Subcutaneous abdominal adipose tissue (tissue), 5 donors: ENCODE data around the gene FAM120C.
A peak's percentile ranks its signal among the peaks of the same experiment; 100 is the strongest.

Experiments used
- H3K27ac ChIP-seq: one replicate; pipeline ENCODE4 v1.7.0; 2013; ENCODE audit warnings: low read depth, mild to moderate bottlenecking, inconsistent platforms, low read length, moderate library complexity
- H3K27me3 ChIP-seq, 5 donors: one replicate each; pipeline ENCODE4 v1.7.0; 2013; ENCODE audit warnings: low read length in 5 of 5, inconsistent platforms in 1 of 5; ENCODE audit not compliant: control insufficient read depth in 5 of 5, insufficient read depth in 4 of 5
- H3K36me3 ChIP-seq, 5 donors: one replicate each; pipeline ENCODE4 v1.7.0; 2013; ENCODE audit warnings: low read length in 5 of 5; ENCODE audit not compliant: control insufficient read depth in 5 of 5, insufficient read depth in 5 of 5
- H3K4me1 ChIP-seq, 5 donors: one replicate each; pipeline ENCODE4 v1.7.0; 2013; ENCODE audit warnings: low read length in 5 of 5, mild to moderate bottlenecking in 3 of 5, moderate library complexity in 1 of 5; ENCODE audit not compliant: control insufficient read depth in 5 of 5, insufficient read depth in 5 of 5
- H3K4me3 ChIP-seq, 5 donors: one replicate each; pipeline ENCODE4 v1.7.0; 2013; ENCODE audit warnings: low read length in 5 of 5, low read depth in 1 of 5
- H3K9ac ChIP-seq, 5 donors: one replicate each; pipeline ENCODE4 v1.7.0; 2013; ENCODE audit warnings: low read length in 5 of 5, mild to moderate bottlenecking in 4 of 5, moderate library complexity in 3 of 5
- H3K9me3 ChIP-seq, 5 donors: one replicate each; pipeline ENCODE4 v1.7.0; 2013; ENCODE audit warnings: low read length in 5 of 5; ENCODE audit not compliant: control insufficient read depth in 5 of 5
- donor health status: healthy.
- donor health status: healthy.
- donor health status: healthy.
- donor health status: healthy.
- donor health status: healthy.

Gene FAM120C, protein sequence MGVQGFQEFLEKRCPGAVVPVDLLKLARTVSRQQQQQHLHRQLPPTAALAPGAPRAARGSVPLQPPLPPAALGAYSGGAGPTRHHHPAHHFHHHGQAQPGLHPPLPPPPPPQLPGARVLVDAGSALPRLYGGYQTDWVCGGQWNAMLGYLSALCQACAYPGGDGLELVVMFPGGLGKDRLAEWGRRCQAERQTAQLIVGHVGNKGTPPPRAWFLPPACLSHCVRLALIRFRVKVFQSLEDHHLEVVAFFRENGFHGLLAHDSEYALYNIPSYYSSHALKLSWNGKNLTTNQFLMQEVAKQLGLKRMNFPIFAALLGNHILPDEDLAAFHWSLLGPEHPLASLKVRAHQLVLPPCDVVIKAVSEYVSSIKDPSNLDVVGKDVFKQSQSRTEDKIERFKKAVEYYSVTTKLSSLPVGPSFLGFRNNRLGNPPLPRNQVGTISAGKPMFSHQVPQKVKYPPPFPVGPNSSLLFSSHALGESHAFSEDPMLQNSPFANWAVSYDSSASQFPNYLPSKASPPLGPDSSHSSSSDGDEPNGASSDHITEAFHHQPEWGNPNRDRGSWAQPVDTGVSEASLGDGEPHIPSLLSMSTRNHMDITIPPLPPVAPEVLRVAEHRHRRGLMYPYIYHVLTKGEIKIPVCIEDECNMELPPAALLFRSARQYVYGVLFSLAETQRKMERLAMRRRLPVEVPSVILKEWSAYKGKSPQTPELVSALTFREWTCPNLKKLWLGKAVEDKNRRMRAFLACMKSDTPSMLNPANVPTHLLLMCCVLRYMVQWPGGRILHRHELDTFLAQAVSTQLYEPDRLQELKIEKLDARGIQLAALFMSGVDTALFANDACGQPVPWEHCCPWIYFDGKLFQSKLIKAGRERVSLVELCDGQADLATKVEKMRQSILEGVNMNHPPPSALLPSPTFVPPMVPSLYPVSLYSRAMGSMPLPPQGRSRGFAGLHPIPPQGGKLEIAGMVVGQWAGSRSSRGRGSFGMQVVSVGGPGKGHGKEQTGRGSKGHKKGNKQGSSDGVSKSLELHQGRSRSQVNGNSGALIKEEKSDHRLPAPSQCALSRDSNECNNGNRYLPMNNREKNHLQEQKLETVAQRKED

DNA sequence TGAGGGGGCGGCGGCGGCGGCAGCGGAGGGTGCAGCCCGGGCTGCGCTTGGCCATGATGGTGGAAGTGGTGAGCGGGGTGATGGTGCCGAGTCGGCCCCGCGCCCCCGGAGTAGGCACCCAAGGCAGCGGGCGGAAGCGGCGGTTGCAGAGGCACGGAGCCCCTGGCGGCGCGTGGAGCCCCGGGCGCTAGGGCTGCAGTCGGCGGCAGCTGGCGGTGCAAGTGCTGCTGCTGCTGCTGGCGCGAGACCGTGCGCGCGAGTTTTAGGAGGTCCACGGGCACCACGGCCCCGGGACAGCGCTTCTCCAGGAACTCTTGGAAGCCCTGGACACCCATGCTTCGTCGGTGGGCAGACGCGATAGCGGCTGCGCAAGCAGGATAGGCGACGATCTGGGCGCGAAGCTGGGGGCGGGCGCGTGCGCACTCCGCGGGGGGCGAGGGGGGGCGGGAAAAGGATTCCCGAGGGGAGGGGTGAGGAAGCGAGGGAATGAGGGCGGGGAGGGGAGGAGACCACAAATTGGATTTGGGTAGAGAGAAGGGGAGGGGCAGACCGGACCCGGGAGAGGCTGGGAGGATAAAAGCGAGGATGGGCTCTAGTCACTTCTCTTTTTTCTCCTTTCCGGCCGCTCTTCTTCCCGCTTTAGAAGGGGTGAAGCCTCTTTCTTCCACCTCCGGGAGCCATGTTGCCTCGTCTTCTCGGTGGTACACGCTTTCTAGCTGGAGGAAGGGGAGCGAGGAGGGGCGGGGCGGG lies at the start of gene FAM120C:
TSS of gene FAM120C (minus strand) at position 391 of the 750 bp plus-strand sequence. CDS start at position 335, 56 bp downstream.
- peak within 1 kb of the TSS in 4 of 5 donors; percentile 64 to 78 (median 68) for H3K9ac ChIP-seq
- peak within 1 kb of the TSS; percentile 68 to 79 (median 74) for H3K4me3 ChIP-seq
- H3K27me3 ChIP-seq = peaks cover 0 to 6% (median 4%) of the 10 kb centered on the region in 5 donors
- H3K36me3 ChIP-seq = no peaks in the 10 kb centered on the region
- peak within 1 kb of the TSS; percentile 82 for H3K27ac ChIP-seq
- H3K4me1 ChIP-seq = peaks cover 0 to 31% (median 22%) of the 10 kb centered on the region in 5 donors
- no peaks in the 10 kb centered on the region for H3K9me3 ChIP-seq

- Histone ChIP-seq H3K36me3 (no peaks in the 10 kb centered on the region), H3K4me1 (no peaks in the 10 kb centered on the region), H3K27ac (no peak overlapping the region), H3K9ac (no peak overlapping the region), H3K27me3 (no peaks in the 10 kb centered on the region), H3K9me3 (no peaks in the 10 kb centered on the region), H3K4me3 (no peak overlapping the region)
These were observed 47.5 kb upstream of the FAM120C start for GRCh38 chrX:54230435-54231148.

- no peak overlapping the region for H3K9ac ChIP-seq
These were observed 40.5 kb upstream of the FAM120C start for GRCh38 chrX:54223581-54223980.

GRCh38 chrX:54213603-54214002 lies 30.5 kb upstream of the FAM120C start:
- Histone ChIP-seq H3K9ac (no peak overlapping the region), H3K4me1 (no peaks in the 10 kb centered on the region), H3K27me3 (peaks cover 0 to 6% (median 2%) of the 10 kb centered on the region in 5 donors), H3K9me3 (peaks cover 0 to 3% (median 0%) of the 10 kb centered on the region in 5 donors), H3K4me3 (no peak overlapping the region), H3K27ac (no peak overlapping the region), H3K36me3 (no peaks in the 10 kb centered on the region)

More at GRCh38 chrX:54223581-54223980, 40.5 kb upstream of the FAM120C start:
- Histone ChIP-seq H3K9me3 (no peaks in the 10 kb centered on the region), H3K27me3 (no peaks in the 10 kb centered on the region), H3K4me1 (no peaks in the 10 kb centered on the region), H3K4me3 (no peak overlapping the region), H3K36me3 (no peaks in the 10 kb centered on the region), H3K27ac (no peak overlapping the region)

- Histone ChIP-seq H3K9ac (no peak overlapping the region), H3K27ac (no peak overlapping the region), H3K4me3 (no peak overlapping the region)
These were observed 25.5 kb upstream of the FAM120C start for GRCh38 chrX:54208531-54208930.

GRCh38 chrX:54198262-54198661 lies 15.2 kb upstream of the FAM120C start:
- H3K4me1 ChIP-seq = no peaks in the 10 kb centered on the region
- peaks cover 0 to 11% (median 0%) of the 10 kb centered on the region in 5 donors for H3K27me3 ChIP-seq
- no peak overlapping the region for H3K4me3 ChIP-seq
- no peaks in the 10 kb centered on the region for H3K9me3 ChIP-seq
- no peak overlapping the region for H3K9ac ChIP-seq
- no peak overlapping the region for H3K27ac ChIP-seq
- H3K36me3 ChIP-seq = no peaks in the 10 kb centered on the region

More at GRCh38 chrX:54208531-54208930, 25.5 kb upstream of the FAM120C start:
- no peaks in the 10 kb centered on the region for H3K4me1 ChIP-seq
- no peaks in the 10 kb centered on the region for H3K36me3 ChIP-seq
- H3K9me3 ChIP-seq = no peaks in the 10 kb centered on the region
- peaks cover 0 to 8% (median 2%) of the 10 kb centered on the region in 5 donors for H3K27me3 ChIP-seq

DNA sequence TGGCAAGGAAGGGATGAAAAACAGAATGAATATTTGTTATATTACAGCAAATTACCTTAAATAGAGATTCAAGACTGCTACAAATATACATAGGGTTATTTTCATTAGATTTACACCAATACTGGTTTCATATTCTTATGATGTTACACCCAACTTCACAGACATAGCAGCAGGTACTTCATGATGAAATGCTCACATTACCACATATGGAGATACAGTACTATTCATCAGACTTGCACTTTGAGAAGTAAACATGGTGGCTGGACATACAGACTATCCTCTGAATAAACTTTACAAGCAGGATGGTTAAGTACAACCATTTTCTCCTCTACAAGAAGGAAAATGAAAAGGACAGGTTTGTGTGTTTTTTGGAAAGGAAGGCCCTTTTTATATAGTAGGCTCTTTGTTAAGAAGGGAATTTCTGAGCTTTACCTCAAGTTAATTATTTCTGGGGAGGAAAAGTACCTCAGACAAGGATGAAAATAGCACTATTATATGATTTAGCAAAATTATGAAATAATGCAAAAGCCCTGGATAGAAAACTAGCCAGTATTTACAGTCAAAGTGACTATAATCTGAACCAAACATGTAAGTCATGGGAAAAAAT lies 12.0 kb upstream of the FAM120C start:
- H3K4me3 ChIP-seq = no peak overlapping the region
- H3K27me3 ChIP-seq = peaks cover 0 to 11% (median under 1%) of the 10 kb centered on the region in 5 donors
- H3K4me1 ChIP-seq = no peaks in the 10 kb centered on the region
- H3K9ac ChIP-seq = no peak overlapping the region
- H3K27ac ChIP-seq = no peak overlapping the region
- H3K36me3 ChIP-seq = no peaks in the 10 kb centered on the region
- H3K9me3 ChIP-seq = no peaks in the 10 kb centered on the region

GRCh38 chrX:54193085-54193821 lies 10.2 kb upstream of the FAM120C start:
- H3K27me3 ChIP-seq = peaks cover 0 to 11% (median 0%) of the 10 kb centered on the region in 5 donors

More at GRCh38 chrX:54193085-54193821, 10.2 kb upstream of the FAM120C start:
- H3K36me3 ChIP-seq = no peaks in the 10 kb centered on the region
- H3K27ac ChIP-seq = no peak overlapping the region
- H3K9me3 ChIP-seq = no peaks in the 10 kb centered on the region
- H3K4me1 ChIP-seq = no peaks in the 10 kb centered on the region
- H3K4me3 ChIP-seq = no peak overlapping the region
- H3K9ac ChIP-seq = no peak overlapping the region
